Midbrain (tissue), 1 donor: ENCODE measurements around the gene SCAMP1.

Experiments used
- DNase-seq: peaks from one replicate; lab custom pipeline; 2025; lab: John Stamatoyannopoulos, UW

Gene SCAMP1

GRCh38 chr5:78492650-78493049 is 132.2 kb downstream of the SCAMP1 start:
- DNase-seq = no peak

GRCh38 chr5:78495800-78496199 is 135.4 kb downstream of the SCAMP1 start:
- DNase-seq = no peak

GRCh38 chr5:78496373-78496772 is 136.0 kb downstream of the SCAMP1 start:
- no peak for DNase-seq

- DNase-seq = no peak
These were observed 137.4 kb downstream of the SCAMP1 start for GRCh38 chr5:78497573-78498533.

- no peak for DNase-seq
These were observed 139.1 kb downstream of the SCAMP1 start for GRCh38 chr5:78499485-78499884.

- DNase-seq = no peak
These were observed 139.6 kb downstream of the SCAMP1 start for GRCh38 chr5:78500028-78500427.

- DNase-seq = no peak
These were observed 140.5 kb downstream of the SCAMP1 start for GRCh38 chr5:78500871-78501270.

GRCh38 chr5:78501411-78502352 is 141.3 kb downstream of the SCAMP1 start:
- no peak for DNase-seq

- no peak for DNase-seq
These were observed 143.7 kb downstream of the SCAMP1 start for GRCh38 chr5:78503958-78504653.

- DNase-seq = peak; percentile 85
These were observed 144.6 kb downstream of the SCAMP1 start for GRCh38 chr5:78504704-78505677.

- DNase-seq = no peak
These were observed 145.4 kb downstream of the SCAMP1 start for GRCh38 chr5:78505860-78506259.

- DNase-seq = no peak
These were observed 146.0 kb downstream of the SCAMP1 start for GRCh38 chr5:78506261-78507024.

GRCh38 chr5:78507531-78507930 is 147.1 kb downstream of the SCAMP1 start:
- DNase-seq = no peak

- no peak for DNase-seq
These were observed 147.9 kb downstream of the SCAMP1 start for GRCh38 chr5:78508186-78508765.

GRCh38 chr5:78509145-78509865 is 148.9 kb downstream of the SCAMP1 start:
- DNase-seq = no peak

- peak; percentile 56 for DNase-seq
These were observed 149.7 kb downstream of the SCAMP1 start for GRCh38 chr5:78509884-78510769.

GRCh38 chr5:78511121-78511906 is 150.9 kb downstream of the SCAMP1 start:
- peak; percentile 43 for DNase-seq
